Hepatocyte (in vitro differentiated cells): ENCODE results near the gene POU2F1.

Source experiments
- CTCF ChIP-seq: fragments of 200-600 bp; sonication (generic); IDR thresholded peaks from 2 replicates; pipeline ENCODE4 v1.5.1; 2016; ENCODE audit warnings: antibody characterized with exemption, mild to moderate bottlenecking; ENCODE audit not compliant: poor library complexity
- EZH2 ChIP-seq: fragments of 200-600 bp; sonication (generic); IDR thresholded peaks from 2 replicates; pipeline ENCODE4 v1.6.1; 2016; ENCODE audit warnings: antibody characterized with exemption, mild to moderate bottlenecking, borderline replicate concordance
- EZH2phosphoT487 ChIP-seq: fragments of 200-600 bp; sonication (generic); IDR thresholded peaks from one replicate; pipeline ENCODE4 v1.6.1; 2018; ENCODE audit warnings: antibody characterized with exemption, mild to moderate bottlenecking, low read depth, moderate library complexity; ENCODE audit not compliant: unreplicated experiment, severe bottlenecking

- TF ChIP-seq CTCF (no peak), EZH2 (no peak), EZH2phosphoT487 (no peak)
Measured at GRCh38 chr1:167280912-167281311, 60.2 kb downstream of the POU2F1 start.
